IPS-20b (cell line): ENCODE measurements around the gene CDC42EP5.

ENCODE experiments used
- H3K27ac ChIP-seq: one replicate; pipeline ENCODE4 v1.5.1; 2013; ENCODE audit warnings: low read length
- H3K27me3 ChIP-seq: 2 replicates; pipeline ENCODE4 v1.6.1; 2013; ENCODE audit warnings: mild to moderate bottlenecking, low read length, inconsistent platforms; ENCODE audit not compliant: insufficient read depth
- H3K36me3 ChIP-seq: 2 replicates; pipeline ENCODE4 v1.6.1; 2013; ENCODE audit warnings: low read depth, mild to moderate bottlenecking, inconsistent platforms, low read length, moderate library complexity; ENCODE audit not compliant: insufficient read depth
- H3K4me1 ChIP-seq: 2 replicates; pipeline ENCODE4 v1.6.1; 2013; ENCODE audit warnings: mild to moderate bottlenecking, control low read depth, inconsistent platforms, low read length, moderate library complexity; ENCODE audit not compliant: insufficient read depth
- H3K4me3 ChIP-seq: 2 replicates; pipeline ENCODE4 v1.5.1; 2013; ENCODE audit warnings: mild to moderate bottlenecking, low read length, inconsistent platforms
- H3K9ac ChIP-seq: 2 replicates; pipeline ENCODE4 v1.6.1; 2013; ENCODE audit warnings: low read depth, mild to moderate bottlenecking, inconsistent platforms, low read length, moderate library complexity
- H3K9me3 ChIP-seq: 2 replicates; pipeline ENCODE4 v1.6.1; 2013; ENCODE audit warnings: mild to moderate bottlenecking, low read depth, low read length, inconsistent platforms; ENCODE audit not compliant: insufficient read depth

CDC42EP5 gene

GRCh38 chr19:54459282-54460229 lies 13.5 kb downstream of the CDC42EP5 start:
- Histone ChIP-seq H3K4me3 (no peak overlapping the region), H3K36me3 (peaks cover 75% of the 10 kb centered on the region), H3K9ac (no peak overlapping the region), H3K9me3 (no peaks in the 10 kb centered on the region), H3K27me3 (no peaks in the 10 kb centered on the region), H3K27ac (no peak overlapping the region), H3K4me1 (no peaks in the 10 kb centered on the region)

- Histone ChIP-seq H3K27me3 (no peaks in the 10 kb centered on the region), H3K27ac (no peak overlapping the region), H3K4me3 (no peak overlapping the region), H3K4me1 (no peaks in the 10 kb centered on the region), H3K9ac (no peak overlapping the region), H3K9me3 (no peaks in the 10 kb centered on the region), H3K36me3 (peaks cover 83% of the 10 kb centered on the region)
These were observed 14.3 kb downstream of the CDC42EP5 start for GRCh38 chr19:54458648-54459281.

GRCh38 chr19:54457773-54458647 lies 15.1 kb downstream of the CDC42EP5 start:
- Histone ChIP-seq H3K9me3 (no peaks in the 10 kb centered on the region), H3K4me1 (no peaks in the 10 kb centered on the region), H3K27ac (no peak overlapping the region), H3K27me3 (no peaks in the 10 kb centered on the region), H3K9ac (no peak overlapping the region), H3K36me3 (peaks cover 90% of the 10 kb centered on the region), H3K4me3 (no peak overlapping the region)

GRCh38 chr19:54456423-54457373 lies 16.4 kb downstream of the CDC42EP5 start:
- Histone ChIP-seq H3K9ac (no peak overlapping the region), H3K36me3 (peaks cover 97% of the 10 kb centered on the region), H3K27ac (no peak overlapping the region), H3K9me3 (no peaks in the 10 kb centered on the region), H3K4me3 (no peak overlapping the region), H3K27me3 (no peaks in the 10 kb centered on the region), H3K4me1 (no peaks in the 10 kb centered on the region)

GRCh38 chr19:54455786-54456422 lies 17.2 kb downstream of the CDC42EP5 start:
- no peaks in the 10 kb centered on the region for H3K4me1 ChIP-seq
- peaks cover 97% of the 10 kb centered on the region for H3K36me3 ChIP-seq
- H3K27me3 ChIP-seq = no peaks in the 10 kb centered on the region
- no peaks in the 10 kb centered on the region for H3K9me3 ChIP-seq
- H3K4me3 ChIP-seq = no peak overlapping the region
- no peak overlapping the region for H3K27ac ChIP-seq
- no peak overlapping the region for H3K9ac ChIP-seq

GRCh38 chr19:54454781-54455675 lies 18.1 kb downstream of the CDC42EP5 start:
- H3K9ac ChIP-seq = no peak overlapping the region
- peaks cover 92% of the 10 kb centered on the region for H3K36me3 ChIP-seq
- H3K27me3 ChIP-seq = no peaks in the 10 kb centered on the region
- H3K9me3 ChIP-seq = no peaks in the 10 kb centered on the region
- H3K4me1 ChIP-seq = peaks cover 4% of the 10 kb centered on the region; the same call in 1 of the 2 replicates
- H3K27ac ChIP-seq = no peak overlapping the region
- no peak overlapping the region for H3K4me3 ChIP-seq

- Histone ChIP-seq H3K27me3 (no peaks in the 10 kb centered on the region), H3K36me3 (peaks cover 84% of the 10 kb centered on the region), H3K4me3 (no peak overlapping the region), H3K4me1 (peaks cover 5% of the 10 kb centered on the region; the same call in 1 of the 2 replicates), H3K9me3 (no peaks in the 10 kb centered on the region), H3K9ac (no peak overlapping the region), H3K27ac (no peak overlapping the region)
These were observed 18.9 kb downstream of the CDC42EP5 start for GRCh38 chr19:54453921-54454780.

- Histone ChIP-seq H3K4me1 (peaks cover 5% of the 10 kb centered on the region; the same call in 1 of the 2 replicates), H3K9me3 (no peaks in the 10 kb centered on the region), H3K36me3 (peaks cover 68% of the 10 kb centered on the region), H3K4me3 (no peak overlapping the region), H3K27ac (no peak overlapping the region), H3K27me3 (no peaks in the 10 kb centered on the region), H3K9ac (no peak overlapping the region)
These were observed 20.5 kb downstream of the CDC42EP5 start for GRCh38 chr19:54452626-54453025.

GRCh38 chr19:54451997-54452396 lies 21.1 kb downstream of the CDC42EP5 start:
- Histone ChIP-seq H3K9ac (no peak overlapping the region), H3K9me3 (no peaks in the 10 kb centered on the region), H3K27ac (no peak overlapping the region), H3K36me3 (peaks cover 62% of the 10 kb centered on the region), H3K4me3 (no peak overlapping the region), H3K4me1 (peaks cover 5% of the 10 kb centered on the region; the same call in 1 of the 2 replicates), H3K27me3 (no peaks in the 10 kb centered on the region)
